ENCODE measurements around the gene GASK1B.

The GASK1B gene

GRCh38 chr4:158146736-158147135 is 26.1 kb downstream of the GASK1B start:
- DNase-seq (ENCODE audit: low read depth in 1 of 2, low spot score in 1 of 2), result no peak

GRCh38 chr4:158139086-158139485 is 33.7 kb downstream of the GASK1B start:
- no peaks in the 10 kb centered on the region for H3K27me3 ChIP-seq (ENCODE audit: insufficient read depth, poor library complexity, severe bottlenecking)
- no peak overlapping the region for H3K4me3 ChIP-seq (replicated peaks; ENCODE audit: insufficient read depth, low read length)
- H3K27ac ChIP-seq (replicated peaks), result no peak overlapping the region
- TF ChIP-seq POLR2AphosphoS5 (IDR thresholded peaks at IDR 0.05; ENCODE audit: low read depth) (no peak), GABPA (IDR thresholded peaks at IDR 0.05; ENCODE audit: low read depth) (no peak), REST (IDR thresholded peaks at IDR 0.05; ENCODE audit: insufficient replicate concordance, low read depth) (no peak)
- DNase-seq (ENCODE audit: low read depth in 1 of 2, low spot score in 1 of 2), result no peak

More at GRCh38 chr4:158146736-158147135, 26.1 kb downstream of the GASK1B start:
- Histone ChIP-seq H3K27me3 (ENCODE audit: insufficient read depth, poor library complexity, severe bottlenecking) (no peaks in the 10 kb centered on the region), H3K27ac (replicated peaks) (no peak overlapping the region), H3K4me3 (replicated peaks; ENCODE audit: insufficient read depth, low read length) (no peak overlapping the region)
- no peak for TF ChIP-seq SPI1 (IDR thresholded peaks at IDR 0.05; ENCODE audit: borderline replicate concordance, low read depth)
- TF ChIP-seq GABPA (IDR thresholded peaks at IDR 0.05; ENCODE audit: low read depth), result no peak
- no peak for TF ChIP-seq POLR2AphosphoS5 (IDR thresholded peaks at IDR 0.05; ENCODE audit: low read depth)
- TF ChIP-seq CTCF (IDR thresholded peaks at IDR 0.05; ENCODE audit: insufficient read depth, low read length), result no peak
- no peak for TF ChIP-seq REST (IDR thresholded peaks at IDR 0.05; ENCODE audit: insufficient replicate concordance, low read depth)

- no peak for DNase-seq (ENCODE audit: low read depth in 1 of 2, low spot score in 1 of 2)
- no peak overlapping the region for H3K4me3 ChIP-seq (replicated peaks; ENCODE audit: insufficient read depth, low read length)
- H3K27ac ChIP-seq (replicated peaks), result no peak overlapping the region
- H3K27me3 ChIP-seq (ENCODE audit: insufficient read depth, poor library complexity, severe bottlenecking), result no peaks in the 10 kb centered on the region
- TF ChIP-seq REST (IDR thresholded peaks at IDR 0.05; ENCODE audit: insufficient replicate concordance, low read depth) (no peak), POLR2AphosphoS5 (IDR thresholded peaks at IDR 0.05; ENCODE audit: low read depth) (no peak), SPI1 (IDR thresholded peaks at IDR 0.05; ENCODE audit: borderline replicate concordance, low read depth) (no peak), GABPA (IDR thresholded peaks at IDR 0.05; ENCODE audit: low read depth) (no peak), CTCF (IDR thresholded peaks at IDR 0.05; ENCODE audit: insufficient read depth, low read length) (no peak)
These were observed 38.6 kb downstream of the GASK1B start for GRCh38 chr4:158134222-158134621.
